Epithelial cell of prostate (primary cell): Measurements from ENCODE around the gene WWOX.

Experiments
- DNase-seq: peaks from one replicate; pipeline ENCODE4 v3.0.0-alpha.2; 2011; ENCODE audit warnings: low read depth, low spot score
- H3K27ac ChIP-seq: fragments of 450-650 bp; 2 replicates; pipeline ENCODE4 v1.5.1; 2017; ENCODE audit warnings: mild to moderate bottlenecking

WWOX gene

DNA sequence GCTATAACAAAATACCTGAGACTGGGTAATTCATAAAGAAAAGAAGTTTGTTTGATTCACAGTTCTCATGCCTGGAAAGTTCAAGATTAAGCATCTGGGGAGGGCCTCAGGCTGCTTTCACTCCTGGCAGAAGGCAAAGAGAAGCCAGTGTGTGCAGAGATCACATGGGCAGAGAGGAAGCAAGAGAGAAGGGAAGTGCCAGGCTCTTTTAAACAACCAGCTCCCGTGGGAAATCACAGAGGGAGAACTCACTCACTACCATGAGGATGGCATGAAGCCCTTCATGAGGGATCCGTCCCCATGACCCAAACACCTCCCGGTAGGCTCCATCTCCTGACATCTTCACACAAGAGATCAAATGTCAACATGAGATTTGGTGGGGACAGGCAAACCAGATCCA, 999.5 kb downstream of the WWOX start:
- no peak overlapping the region for H3K27ac ChIP-seq
- DNase-seq = no peak

DNA sequence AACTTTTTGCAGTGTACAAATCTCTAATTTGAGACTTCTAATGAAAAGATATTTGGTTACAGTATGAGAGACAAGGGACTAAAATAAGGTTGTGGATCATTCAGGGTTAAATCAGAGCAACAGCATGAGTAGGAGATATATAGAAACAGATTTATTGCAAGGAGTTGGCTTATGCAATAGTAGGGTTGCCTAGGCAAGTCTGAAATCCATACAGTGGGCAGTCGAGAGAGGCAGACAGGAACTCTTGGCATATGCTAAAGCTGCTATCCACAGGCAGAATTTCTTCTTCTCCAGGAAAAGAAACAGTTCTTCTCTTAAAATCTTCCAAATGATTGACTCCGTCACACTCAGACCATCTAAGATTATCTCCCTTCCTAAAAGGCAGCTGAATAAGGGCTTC, 1000.3 kb downstream of the WWOX start:
- no peak overlapping the region for H3K27ac ChIP-seq
- DNase-seq = no peak

DNA sequence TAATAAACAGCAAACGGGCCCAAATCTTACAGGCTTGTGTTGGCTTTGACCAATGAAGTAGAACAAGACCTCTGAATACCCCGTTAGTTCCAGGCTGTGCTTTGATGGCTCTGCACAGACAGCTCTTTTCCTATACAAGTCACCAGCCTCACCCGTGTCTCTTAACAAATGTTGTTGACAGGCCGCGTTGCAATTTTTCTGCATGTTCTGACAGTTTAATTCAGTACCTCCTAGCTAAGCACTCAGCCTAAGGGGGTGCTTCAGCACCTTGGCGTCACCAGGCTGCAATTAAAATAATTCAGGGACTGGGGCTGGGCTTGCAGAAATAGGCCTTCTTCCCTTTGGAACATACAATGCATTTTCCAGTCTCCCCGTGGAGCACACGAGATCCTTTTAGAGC, 1001.0 kb downstream of the WWOX start:
- no peak for DNase-seq
- H3K27ac ChIP-seq = no peak overlapping the region

DNA sequence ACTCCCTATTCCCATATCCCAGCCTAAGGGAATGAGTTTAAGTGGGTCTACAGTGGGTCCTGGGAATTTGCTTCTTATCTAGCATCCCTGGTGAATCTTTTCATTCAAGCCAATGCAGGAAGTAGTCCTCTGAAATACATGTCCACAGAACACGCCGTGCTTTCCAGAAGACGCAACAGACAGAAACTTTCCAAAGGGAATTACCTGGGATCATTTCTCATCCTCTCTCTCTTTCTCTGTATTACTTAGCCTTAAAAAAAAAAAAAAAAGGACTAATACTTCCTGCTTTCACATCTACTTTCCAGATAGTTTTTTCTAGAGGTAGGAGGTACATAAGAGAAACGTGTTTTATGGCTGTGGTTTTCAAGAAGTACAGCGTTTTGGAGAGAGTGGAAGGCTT, 1002.0 kb downstream of the WWOX start:
- no peak for DNase-seq

DNA sequence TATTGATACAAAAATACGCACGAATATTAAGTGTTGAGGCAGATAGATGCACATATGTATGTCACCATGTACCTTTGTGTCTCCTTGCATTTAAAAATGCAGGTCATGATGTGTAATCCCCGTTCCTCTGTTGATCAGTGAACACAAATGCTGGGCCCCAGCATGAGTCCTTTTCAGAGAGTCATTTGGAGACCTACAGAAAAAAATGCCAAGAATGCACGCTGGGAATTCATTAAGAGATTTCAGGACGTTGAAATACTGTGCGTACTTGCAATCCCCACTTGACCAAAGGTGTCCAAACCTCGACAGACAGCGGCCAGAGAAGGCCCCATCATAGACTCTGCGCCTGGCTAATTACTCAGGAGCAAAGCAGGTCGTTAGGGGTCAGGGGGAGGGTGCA, 1005.1 kb downstream of the WWOX start:
- DNase-seq = no peak

More for the DNA sequence above, 1002.0 kb downstream of the WWOX start:
- no peak overlapping the region for H3K27ac ChIP-seq

DNA sequence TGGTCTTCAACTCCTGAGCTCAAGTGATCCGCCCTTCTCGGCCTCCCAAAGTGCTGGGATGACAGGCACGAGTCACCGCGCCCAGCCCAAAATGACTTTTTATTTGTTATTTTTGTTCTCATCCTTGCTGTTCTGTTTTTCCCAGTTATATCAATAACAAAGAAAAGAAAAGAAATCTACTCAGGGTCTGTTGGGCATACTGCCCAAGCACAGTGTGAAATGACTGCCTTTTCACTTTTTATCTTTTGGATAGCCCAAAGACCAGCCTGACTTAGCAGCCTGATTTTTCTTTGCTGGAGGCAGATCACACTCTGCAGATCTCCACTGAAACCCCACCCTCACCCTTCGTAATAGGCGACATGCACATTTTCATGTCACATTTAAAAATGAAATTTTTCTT, 1007.8 kb downstream of the WWOX start:
- no peak for DNase-seq
- H3K27ac ChIP-seq = no peak overlapping the region

More for the DNA sequence above, 1005.1 kb downstream of the WWOX start:
- H3K27ac ChIP-seq = no peak overlapping the region

DNA sequence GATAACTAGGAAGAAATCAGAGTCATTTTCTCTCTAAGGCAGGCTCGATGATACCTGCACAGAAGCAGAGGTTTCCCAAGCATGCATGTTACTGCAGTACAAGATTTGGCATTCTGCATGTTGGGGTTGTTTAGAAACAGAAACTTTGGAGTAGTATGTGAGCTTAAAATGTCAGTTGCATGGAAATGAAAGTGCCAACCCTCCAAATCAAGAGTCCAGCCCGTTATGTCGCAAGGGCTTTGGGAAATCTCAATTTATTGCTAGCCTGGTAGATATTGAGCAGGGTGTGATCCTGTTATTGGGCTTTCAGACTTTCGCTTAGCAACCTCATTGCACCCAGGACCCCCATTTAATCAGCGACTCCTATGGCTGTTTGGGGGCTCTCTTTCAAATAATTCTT, 1010.3 kb downstream of the WWOX start:
- H3K27ac ChIP-seq = no peak overlapping the region
- DNase-seq = no peak

DNA sequence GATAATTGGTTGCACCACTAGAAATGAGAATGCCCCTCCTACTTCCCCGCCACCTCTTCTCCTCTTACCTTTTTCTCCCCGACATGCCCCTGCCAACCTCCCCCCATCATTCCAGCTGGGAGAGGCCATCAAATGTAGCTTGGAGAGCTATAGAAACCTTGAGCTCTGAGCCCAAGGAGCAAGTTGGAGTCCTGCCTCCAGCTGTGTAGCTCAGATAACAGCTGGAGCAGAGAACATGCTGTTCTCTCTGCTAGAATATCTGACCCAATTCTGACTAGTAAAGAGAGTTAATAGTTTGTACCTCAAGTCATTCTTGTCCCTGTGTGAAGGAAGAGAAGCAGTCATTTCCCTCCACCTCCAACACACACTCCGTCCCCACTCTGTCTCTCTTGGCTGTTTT, 1010.8 kb downstream of the WWOX start:
- DNase-seq = no peak
- no peak overlapping the region for H3K27ac ChIP-seq

DNA sequence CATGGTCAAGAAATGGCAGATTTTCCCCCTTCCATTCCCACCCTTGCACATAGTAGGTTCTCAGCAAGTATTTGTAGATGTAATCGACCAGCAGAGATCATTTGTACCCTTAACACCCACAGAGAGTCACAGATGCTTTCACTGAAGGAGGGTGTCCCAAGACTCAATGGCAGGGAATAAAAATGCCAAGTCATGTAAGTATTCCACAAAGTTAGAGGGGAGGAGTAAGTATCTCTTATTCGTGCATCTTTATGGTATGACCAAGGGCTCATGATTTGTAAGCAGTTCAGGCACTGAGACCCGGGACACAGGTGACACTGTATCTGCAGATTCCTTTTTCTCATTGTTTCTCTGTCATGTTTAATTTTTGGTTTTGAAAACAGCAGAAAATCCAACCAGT, 1011.5 kb downstream of the WWOX start:
- no peak for DNase-seq

DNA sequence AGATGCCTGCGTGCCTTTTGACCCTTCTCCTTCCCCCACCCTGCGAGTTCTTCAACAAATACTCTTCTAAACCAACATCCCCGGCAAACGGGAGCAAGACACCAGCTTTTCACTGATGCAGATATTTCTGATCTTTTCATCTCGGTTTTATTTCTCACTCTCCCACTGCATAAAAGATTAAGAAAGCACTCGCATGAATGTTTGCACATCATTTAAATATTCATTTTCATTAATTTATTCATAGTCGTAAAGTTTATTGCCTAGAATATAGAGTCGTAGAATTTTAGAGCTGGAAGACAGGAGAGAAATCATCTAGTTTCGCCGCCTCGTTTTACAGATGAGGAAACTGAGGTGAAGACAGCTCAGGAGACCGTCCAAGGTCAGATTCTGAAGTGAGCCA, 1013.0 kb downstream of the WWOX start:
- H3K27ac ChIP-seq = no peak overlapping the region
- DNase-seq = no peak

More for the DNA sequence above, 1011.5 kb downstream of the WWOX start:
- no peak overlapping the region for H3K27ac ChIP-seq

DNA sequence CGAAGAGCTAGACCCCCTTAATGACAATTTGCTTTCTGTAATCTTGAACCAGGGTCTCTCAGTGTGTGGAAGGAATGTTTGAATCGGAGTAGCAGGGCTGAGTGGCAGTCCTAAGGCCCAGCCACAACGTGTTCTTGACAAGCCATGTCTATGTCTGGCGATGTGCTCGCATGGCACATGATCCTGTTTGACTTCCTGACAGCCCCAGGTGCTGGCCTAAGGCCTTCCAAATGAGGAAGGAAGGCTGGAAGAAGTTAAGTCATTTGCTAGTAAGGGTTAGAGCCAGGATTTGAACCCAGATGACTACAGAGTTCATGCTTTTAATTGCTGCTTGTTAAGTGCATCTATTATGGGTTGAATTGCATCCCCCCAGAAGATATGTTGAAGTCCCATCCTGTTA, 1014.4 kb downstream of the WWOX start:
- no peak for DNase-seq

DNA sequence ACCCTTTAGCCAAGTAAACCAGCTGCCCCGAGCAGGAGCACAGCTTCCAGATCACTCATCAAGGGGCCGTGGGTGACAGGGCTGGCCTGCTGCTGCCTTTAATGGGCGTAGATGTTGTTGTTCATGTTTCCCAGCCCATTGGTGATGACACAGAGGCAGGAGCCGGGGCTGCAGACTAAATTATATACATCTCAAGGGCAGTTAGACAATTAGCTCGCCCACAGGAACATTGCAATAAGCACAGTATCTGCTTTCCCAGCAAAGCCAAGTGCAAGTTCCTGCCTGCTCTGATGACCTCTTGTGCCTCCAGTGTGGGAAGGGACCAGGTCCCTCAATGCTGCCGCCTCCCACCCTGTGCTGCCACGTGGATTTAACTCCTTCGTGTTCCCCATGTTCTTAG, 1015.3 kb downstream of the WWOX start:
- DNase-seq = no peak
- no peak overlapping the region for H3K27ac ChIP-seq

More for the DNA sequence above, 1014.4 kb downstream of the WWOX start:
- no peak overlapping the region for H3K27ac ChIP-seq

DNA sequence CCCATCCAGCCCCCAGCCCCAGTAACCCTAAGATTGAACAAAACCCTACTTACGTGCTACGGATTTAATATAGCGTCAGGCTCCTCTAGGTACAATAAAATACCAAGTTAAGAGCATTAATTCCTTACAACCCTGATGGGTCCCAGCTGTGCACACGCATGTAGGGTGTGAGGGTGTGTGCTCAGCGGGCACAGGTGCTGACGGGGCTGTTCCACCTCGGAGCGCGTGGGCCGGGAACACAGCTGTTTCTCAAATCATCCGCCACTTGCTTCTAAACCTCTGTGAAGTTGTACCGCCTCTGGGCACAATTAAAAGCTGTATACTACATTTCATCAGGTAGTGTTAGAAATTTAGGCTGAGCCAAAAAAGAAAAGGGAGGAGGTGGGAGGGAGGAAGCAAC, 1022.5 kb downstream of the WWOX start:
- DNase-seq = no peak
- no peak overlapping the region for H3K27ac ChIP-seq

DNA sequence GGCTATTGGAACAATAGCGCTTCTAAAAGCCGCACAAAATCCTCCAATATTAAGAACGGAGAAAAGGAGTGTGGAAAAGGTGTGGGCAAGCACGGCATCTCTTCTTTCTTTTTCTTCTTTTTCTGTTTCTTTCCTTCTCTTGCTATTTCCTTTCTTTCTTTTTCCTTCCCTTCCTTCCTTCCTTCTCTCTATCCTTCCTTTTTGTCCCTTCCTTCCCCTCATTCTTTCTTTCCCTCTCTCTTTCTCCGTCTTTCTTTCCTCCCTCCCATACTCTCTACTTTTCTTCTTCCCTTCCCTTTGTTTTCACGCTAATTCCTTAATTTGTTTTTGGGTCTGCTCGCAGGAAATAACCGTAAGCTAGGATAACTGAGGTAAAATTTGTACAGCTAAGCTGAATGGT, 1022.9 kb downstream of the WWOX start:
- no peak for DNase-seq
- no peak overlapping the region for H3K27ac ChIP-seq

DNA sequence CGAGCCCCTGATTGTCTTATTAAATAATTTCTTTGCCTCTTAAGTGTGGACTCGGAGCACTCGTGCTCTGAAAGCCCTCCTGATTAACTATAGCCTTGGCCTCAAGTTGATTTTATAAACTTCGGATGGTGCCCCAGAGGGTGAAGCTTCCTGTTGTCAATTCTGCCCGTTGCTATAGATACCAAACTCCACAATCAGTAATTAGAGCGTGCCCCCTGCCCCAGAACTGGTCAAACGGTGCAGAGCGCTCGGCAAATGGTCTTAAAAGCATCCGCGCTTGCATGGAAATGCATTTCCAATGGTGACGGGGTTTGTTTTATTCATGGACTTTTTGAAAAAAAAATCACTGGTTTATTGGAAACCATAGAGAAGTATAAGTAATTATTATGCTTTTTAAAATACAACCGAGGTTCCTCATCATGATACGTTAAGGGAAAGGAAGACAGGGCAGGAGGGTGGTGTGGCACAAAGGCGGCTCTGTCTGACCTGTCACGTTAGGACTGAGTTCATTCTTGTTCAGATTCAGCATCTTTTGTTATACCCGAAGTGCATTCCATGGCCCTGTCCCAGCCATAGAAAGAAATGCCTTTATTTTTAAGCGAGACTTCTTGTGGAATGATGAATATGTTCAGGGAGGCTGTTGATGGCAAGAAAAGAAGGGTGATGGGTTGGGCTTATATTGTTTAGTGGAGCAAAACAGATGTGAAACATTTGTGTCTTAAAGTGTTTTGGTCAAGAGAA, 1024.7 kb downstream of the WWOX start:
- H3K27ac ChIP-seq = no peak overlapping the region

DNA sequence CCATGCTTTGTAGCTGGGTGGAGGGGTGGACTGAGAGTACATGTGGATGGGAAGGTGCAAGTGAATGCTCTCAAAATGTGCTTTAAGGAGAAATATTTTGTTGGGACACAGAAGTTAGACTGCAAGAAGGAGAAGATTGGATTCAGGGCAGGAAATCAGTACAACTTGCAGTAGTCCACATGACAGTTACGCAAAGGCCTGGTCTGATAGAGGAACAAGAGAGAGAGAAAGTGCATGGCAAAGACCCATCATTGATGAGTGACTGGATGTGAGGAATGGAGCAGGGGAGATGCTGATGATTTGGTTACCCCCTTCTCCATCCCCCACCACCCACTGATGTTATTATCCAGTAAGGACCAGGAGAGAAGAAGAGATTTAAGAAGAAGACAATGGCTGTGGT, 1028.3 kb downstream of the WWOX start:
- no peak overlapping the region for H3K27ac ChIP-seq
- no peak for DNase-seq

More for the DNA sequence above, 1024.7 kb downstream of the WWOX start:
- no peak for DNase-seq

DNA sequence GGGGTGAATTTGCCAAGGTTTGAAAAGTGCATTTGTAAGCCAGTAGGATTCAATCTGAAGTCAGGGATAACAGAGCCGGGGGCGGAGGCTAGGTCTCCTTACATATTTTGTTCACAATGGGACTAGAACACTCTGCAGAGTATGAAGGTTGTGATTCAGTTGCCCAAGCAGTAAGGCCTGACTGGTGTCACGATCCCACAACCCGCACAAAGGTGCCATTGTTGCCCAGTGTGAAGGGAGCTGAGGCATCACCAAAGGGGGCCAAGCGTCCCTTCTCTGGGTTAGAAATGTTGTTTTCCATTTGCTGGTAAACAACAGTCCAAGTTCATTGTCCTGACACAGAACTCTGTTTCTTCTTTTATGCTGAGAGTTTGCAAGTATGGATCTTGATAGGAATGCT, 1029.3 kb downstream of the WWOX start:
- H3K27ac ChIP-seq = no peak overlapping the region
- DNase-seq = no peak

DNA sequence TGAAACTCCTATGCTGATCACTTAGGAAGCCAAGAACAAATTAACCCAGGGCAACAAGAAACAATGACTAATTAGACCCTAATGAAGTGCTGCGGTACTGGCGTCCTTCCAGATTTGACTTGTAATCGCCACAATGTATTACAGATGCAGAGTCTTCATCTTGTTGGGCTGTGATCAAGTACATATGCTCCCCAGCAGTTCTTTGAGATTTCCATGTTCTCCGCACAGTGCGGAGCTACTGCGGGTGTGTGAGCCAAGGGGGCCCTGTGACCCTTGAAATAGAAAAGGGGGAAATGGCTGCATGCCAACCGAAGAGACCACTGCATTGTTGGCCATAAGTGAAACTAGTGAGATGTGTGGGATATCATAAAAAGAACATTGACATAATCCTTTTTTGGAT, 1031.2 kb downstream of the WWOX start:
- DNase-seq = no peak
- H3K27ac ChIP-seq = no peak overlapping the region

DNA sequence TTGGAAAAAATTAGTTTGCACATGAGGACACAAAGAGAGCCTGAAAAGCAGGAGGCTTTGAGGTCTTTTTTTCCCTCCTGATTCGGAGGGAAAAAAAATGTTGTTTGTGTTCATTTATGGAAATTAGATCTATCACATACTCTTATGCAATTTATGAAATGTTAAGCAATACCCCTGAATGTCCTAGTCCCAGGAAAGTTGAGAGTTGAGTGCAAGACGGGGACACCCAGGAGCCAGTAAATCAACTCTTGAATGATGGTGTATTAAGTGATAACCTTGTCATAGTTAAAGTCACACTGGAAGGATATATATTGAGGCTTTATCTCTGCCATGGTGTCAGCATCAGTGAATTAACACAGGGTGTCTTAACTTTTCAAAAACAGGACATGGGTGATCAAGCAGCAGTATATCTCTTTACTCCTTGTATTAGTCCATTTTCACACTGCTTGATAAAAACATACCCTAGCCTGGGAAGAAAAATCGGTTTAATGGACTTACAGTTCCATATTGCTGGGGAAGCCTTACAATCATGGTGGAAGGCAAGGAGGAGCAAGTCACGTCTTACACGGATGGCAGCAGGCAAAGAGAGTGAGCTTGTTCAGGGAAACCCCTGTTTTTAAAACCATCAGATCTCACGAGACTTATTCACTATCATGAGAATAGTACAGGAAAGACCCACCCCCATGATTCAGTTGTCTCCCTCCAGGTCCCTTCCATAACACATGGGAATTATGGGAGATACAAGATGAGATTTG, 1032.0 kb downstream of the WWOX start:
- DNase-seq = no peak

DNA sequence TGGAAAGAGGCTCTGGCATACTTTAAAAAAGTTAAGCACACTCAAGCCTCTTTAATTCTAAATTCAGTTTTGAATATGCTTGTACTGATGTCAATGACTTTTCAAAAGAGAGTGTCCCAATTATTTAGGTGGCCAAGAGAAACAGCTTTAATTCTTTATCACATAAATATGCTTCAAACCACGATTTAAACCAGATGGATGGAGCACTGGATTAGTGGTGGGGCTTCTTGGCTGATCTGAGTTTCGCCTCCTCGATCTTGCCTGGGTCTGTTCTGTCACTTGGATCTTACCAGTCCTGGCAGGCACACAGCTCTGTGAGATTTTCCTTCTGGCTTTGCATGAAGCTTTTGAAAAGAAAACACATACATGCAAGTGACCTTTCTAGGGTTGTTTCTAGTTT, 1033.2 kb downstream of the WWOX start:
- no peak for DNase-seq
- H3K27ac ChIP-seq = no peak overlapping the region

More for the DNA sequence above, 1032.0 kb downstream of the WWOX start:
- H3K27ac ChIP-seq = no peak overlapping the region

DNA sequence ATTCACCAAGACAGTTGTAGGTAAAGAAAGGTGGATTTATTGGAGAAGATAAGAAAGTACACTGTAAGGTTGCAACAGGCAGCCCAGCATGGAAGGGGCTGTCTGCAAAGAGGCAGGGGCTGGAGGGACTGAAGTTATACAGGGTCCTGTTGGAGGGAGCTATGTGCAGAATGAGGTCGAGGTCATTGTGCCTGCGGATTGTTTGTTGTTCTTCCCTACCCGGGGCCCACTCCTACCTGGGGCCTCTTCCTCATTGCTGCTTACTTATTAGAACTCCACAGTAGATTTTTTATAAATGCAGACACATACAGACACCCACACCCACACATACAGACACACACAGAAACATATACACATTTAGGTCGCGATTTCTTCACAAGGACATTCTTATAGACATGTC, 1034.8 kb downstream of the WWOX start:
- no peak overlapping the region for H3K27ac ChIP-seq
- no peak for DNase-seq

DNA sequence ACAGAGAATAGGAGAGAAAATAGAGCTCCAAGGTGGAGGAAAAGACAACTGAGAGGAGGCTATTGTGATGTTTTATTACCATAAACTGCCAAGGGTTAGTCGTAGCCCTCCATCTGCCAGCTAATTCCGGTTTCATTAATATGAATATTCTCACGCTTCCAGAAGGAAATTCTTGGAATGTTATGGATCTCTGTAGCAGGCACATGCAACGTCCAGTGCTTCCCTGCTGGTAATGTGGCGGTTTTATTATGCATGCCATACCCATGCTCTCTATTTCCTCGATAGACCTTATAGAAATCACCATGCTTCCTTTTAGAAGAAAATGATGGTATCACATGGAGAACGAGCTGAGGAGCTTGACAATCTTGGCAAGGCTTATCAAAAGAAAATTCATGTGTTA, 1037.5 kb downstream of the WWOX start:
- no peak for DNase-seq
- H3K27ac ChIP-seq = no peak overlapping the region
